Left lung (tissue), 10 donors: Measurements from ENCODE around the gene PSD4. TPM values are rescaled to one million over a fixed set of nuclear protein-coding genes. Genes with fewer than 3 reads are reported as not detected.

Experiments used
- ATAC-seq: fragments of 200-7000 bp; cut with Tn5 transposase; one replicate; pipeline ENCODE4 v1.9.1; 2020; ENCODE audit warnings: moderate library complexity
- DNase-seq, 4 donors: peaks; one replicate each; pipeline ENCODE4 v3.0.0-alpha.2; 2013 to 2020
- H3K27ac ChIP-seq, 2 donors: fragments of 200-600 bp; sonication (generic) in 1 of 2; one replicate each; pipeline versions ENCODE4 v1.5.0 to v1.8.0; 2020 to 2021
- H3K27me3 ChIP-seq, 2 donors: fragments of 200-600 bp; sonication (generic) in 1 of 2; one replicate each; pipeline versions ENCODE4 v1.5.0 to v1.8.0; 2020 to 2021
- H3K36me3 ChIP-seq, 2 donors: fragments of 200-600 bp; sonication (generic) in 1 of 2; one replicate each; pipeline versions ENCODE4 v1.5.0 to v1.8.0; 2020 to 2021
- H3K4me1 ChIP-seq, 2 donors: fragments of 200-600 bp; one replicate each; pipeline ENCODE4 v1.8.0; 2021
- H3K4me3 ChIP-seq, 2 donors: fragments of 200-600 bp; sonication (generic) in 1 of 2; one replicate each; pipeline versions ENCODE4 v1.5.0 to v1.8.0; 2020 to 2021; ENCODE audit warnings: mild to moderate bottlenecking in 1 of 2
- H3K9me3 ChIP-seq, 2 donors: fragments of 200-600 bp; sonication (generic) in 1 of 2; one replicate each; pipeline versions ENCODE4 v1.5.0 to v1.8.0; 2020 to 2021
- intact Hi-C, 2 donors: fragments of 100-400 bp; cut with DNase I; formaldehyde crosslinking; loops; one replicate each; pipeline versions ENCODE4 v1.11.2 to v1.14.2; 2022
- polyA plus RNA-seq, 6 donors: library from polyadenylated mRNA; unstranded; fragments of 120-200 nt; gene quantifications; one replicate each; pipeline ENCODE4 v1.2.1, GENCODE V29; 2013; ENCODE audit not compliant: insufficient read length in 6 of 6
- total RNA-seq, 2 donors: library from RNA; stranded (reverse); fragmentation: NEBNext Ultra II Directional; extraction: Animal tissue kit (Norgen Biotek cat#: 25700); gene quantifications; one replicate each; pipeline ENCODE4 v1.2.1, GENCODE V29; 2021
- TF ChIP-seq, protein P1 (sequence below), 2 donors: fragments of 200-600 bp; sonication (generic) in 1 of 2; IDR thresholded peaks; one replicate each; pipeline versions ENCODE4 v1.5.0 to v1.8.0; 2021; ENCODE audit warnings: antibody characterized with exemption in 2 of 2
- donor health status: DM: no; HTN: yes; CAD: no.
- donor health status: DM: no; HTN: no; CAD: no.

PSD4 gene
- total and polyA plus RNA-seq, 8 donors = 15.3 to 50.2 (median 20.7) TPM

DNA sequence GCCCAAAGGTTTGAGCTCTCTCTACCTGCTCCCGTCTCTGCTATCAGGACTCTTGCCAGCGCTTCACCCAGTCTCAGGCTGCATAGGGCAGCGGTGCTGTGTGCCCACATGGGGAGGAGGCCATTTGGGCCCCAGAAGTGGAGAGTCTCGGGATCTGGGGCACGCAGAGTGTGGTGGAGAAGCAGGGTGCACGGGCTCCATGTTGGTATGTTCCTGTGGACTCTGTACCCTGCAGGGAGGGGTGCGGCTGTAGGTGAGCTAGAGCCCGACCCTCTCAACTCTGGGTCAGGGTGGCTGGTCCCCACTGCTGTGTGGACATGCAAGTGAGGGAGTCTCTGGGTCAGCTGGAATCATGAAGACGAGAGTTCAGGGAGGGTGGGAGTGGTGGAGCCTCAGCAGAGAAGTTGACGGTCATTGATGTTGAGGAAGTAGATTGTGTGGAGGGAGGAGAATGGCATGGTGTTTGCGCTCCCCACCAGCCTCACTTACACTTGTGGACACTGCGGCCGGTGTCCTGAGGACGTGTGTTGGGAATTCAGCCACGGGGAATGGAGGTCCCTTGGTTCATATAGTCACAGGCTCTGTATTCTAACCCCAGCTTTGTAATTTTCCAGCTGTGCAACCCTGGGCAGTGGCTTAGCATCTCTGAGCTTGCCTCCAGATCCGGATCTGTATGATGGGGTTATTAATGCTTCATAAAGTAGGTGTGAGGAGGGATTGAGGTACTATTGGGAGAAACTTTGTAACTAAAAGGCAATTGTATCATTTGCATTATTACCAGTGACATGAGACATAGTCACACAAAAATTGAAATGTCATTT is 840 bp upstream of the PSD4 start:
- peak overlapping the region; percentile 56 to 90 for H3K27ac ChIP-seq
- ATAC-seq (no peak), DNase-seq (peak in 2 of 4 donors; percentile 18 to 23)
- no peaks in the 10 kb centered on the region for H3K36me3 ChIP-seq
- intact Hi-C loops = no loop called here
- no peaks in the 10 kb centered on the region for H3K27me3 ChIP-seq
- H3K4me3 ChIP-seq = no peak overlapping the region
- TF ChIP-seq, protein P1, sequence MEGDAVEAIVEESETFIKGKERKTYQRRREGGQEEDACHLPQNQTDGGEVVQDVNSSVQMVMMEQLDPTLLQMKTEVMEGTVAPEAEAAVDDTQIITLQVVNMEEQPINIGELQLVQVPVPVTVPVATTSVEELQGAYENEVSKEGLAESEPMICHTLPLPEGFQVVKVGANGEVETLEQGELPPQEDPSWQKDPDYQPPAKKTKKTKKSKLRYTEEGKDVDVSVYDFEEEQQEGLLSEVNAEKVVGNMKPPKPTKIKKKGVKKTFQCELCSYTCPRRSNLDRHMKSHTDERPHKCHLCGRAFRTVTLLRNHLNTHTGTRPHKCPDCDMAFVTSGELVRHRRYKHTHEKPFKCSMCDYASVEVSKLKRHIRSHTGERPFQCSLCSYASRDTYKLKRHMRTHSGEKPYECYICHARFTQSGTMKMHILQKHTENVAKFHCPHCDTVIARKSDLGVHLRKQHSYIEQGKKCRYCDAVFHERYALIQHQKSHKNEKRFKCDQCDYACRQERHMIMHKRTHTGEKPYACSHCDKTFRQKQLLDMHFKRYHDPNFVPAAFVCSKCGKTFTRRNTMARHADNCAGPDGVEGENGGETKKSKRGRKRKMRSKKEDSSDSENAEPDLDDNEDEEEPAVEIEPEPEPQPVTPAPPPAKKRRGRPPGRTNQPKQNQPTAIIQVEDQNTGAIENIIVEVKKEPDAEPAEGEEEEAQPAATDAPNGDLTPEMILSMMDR (IDR thresholded peaks at IDR 0.05) = no peak
- H3K4me1 ChIP-seq = peaks cover 0 to 45% of the 10 kb centered on the region in 2 donors
- H3K9me3 ChIP-seq = no peaks in the 10 kb centered on the region

DNA sequence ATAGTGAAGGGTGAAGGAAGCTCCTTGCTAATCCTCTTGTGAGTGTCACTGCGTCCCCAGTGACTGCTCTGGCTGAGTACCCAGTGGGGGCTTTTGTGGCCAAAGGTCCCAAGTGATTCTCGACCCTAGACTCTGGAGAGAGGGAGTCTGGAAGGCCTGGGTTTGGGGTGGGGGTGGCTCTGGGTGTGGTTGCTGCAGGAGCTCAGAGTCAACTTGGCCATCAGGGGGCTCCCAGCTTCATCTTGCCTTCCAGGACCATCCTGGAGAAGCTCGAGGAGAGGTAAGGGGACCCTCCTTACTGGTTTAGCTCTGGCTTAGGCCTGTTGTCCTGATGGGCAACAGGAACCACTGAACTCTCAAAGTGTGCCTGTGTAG is 592 bp downstream of the PSD4 start:
- TF ChIP-seq, protein P1 (IDR thresholded peaks at IDR 0.05) = no peak
- H3K27me3 ChIP-seq = no peaks in the 10 kb centered on the region
- H3K9me3 ChIP-seq = no peaks in the 10 kb centered on the region
- peak overlapping the region in 1 of 2 donors; percentile 53 for H3K4me3 ChIP-seq
- H3K36me3 ChIP-seq = no peaks in the 10 kb centered on the region
- intact Hi-C loops = no loop called here
- peak overlapping the region; percentile 0 to 90 for H3K27ac ChIP-seq
- DNase-seq (peak in 1 of 4 donors; percentile 34), ATAC-seq (no peak)
- H3K4me1 ChIP-seq = peaks cover 0 to 46% of the 10 kb centered on the region in 2 donors

DNA sequence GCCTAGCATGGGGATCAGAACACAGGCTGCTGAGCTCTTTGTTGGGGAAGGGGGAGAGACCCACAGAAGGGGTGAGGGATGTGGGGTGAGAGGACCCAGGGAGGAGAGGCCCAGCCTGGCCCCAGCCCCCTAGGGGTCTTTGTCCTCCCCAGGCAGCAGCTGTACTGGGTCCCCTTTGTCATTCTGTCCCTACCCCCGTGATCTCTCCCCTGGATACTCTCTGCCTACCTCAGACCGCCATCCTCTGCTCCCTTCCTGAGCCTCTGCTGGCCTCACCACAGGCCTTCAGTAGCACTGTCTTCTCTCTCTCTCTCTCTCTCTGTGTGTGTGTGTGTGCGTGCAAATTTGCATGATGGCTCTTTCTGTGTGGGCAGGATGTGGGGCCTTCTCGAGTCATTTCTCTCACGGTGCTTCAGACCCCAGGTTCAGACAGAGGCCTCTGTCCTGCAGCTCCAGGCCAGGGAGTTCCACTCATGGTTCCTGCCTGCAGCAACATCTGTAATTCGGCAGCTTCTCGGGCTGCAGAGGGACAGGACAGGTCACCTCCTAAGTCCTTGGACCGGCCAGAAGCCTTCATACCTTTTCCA is 1.4 kb downstream of the PSD4 start:
- no peaks in the 10 kb centered on the region for H3K36me3 ChIP-seq
- TF ChIP-seq, protein P1 (IDR thresholded peaks at IDR 0.05) = no peak
- no peaks in the 10 kb centered on the region for H3K27me3 ChIP-seq
- H3K9me3 ChIP-seq = no peaks in the 10 kb centered on the region
- DNase-seq (peak in 2 of 4 donors; percentile 26 to 32), ATAC-seq (peak; percentile 26)
- peak overlapping the region in 1 of 2 donors; percentile 53 for H3K4me3 ChIP-seq
- intact Hi-C loops = no loop called here
- peak overlapping the region in 1 of 2 donors; percentile 90 for H3K27ac ChIP-seq
- peaks cover 0 to 47% of the 10 kb centered on the region in 2 donors for H3K4me1 ChIP-seq

DNA sequence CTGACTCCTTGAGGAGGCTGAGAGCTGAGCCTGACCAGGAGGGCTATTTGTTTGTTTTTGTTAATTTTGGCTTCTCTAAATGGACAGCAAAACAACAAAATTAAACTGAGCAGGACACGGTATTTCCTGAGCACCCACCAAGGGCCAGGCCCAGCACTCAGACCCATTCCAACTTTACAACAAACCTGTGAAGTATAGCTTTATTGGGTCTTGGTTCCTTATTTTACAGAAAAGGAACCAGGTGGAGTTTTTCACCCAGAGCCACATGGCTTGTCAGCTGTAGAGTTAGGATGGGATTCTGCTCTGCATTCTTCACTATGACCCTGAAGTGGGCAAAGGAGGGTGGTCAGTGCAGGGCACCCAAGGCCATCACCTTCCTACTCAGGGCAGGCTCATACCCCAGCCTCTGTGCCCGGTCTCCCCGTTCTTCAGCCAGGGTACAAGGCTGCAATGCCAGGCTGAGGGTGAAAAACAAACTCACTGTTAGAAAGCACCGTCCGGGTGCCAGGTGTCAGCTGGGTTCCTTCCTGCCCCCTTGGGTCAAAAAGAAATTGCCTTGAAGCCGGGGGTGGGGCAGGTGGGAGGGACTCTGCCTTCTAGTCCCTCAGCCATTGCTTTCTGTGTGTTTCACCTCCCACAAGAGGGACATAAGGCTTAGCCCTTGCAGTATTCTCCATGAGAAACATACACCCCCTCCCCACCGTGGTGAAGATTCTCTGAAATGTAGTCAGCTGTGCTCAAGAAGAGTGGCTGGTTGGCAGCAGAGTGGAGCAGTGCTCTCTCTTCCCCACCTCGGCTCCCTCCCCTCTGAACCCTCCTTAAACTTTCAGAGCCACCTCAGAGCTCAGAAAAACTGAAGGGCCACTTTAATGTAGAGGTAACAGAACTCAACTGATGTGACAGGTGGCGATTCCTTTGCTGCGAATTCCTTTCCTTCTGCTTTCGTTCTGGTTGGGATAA is 2.2 kb downstream of the PSD4 start:
- Histone ChIP-seq H3K4me1 (peaks cover 0 to 56% of the 10 kb centered on the region in 2 donors), H3K4me3 (peak overlapping the region in 1 of 2 donors; percentile 53), H3K36me3 (no peaks in the 10 kb centered on the region), H3K27me3 (no peaks in the 10 kb centered on the region), H3K9me3 (no peaks in the 10 kb centered on the region), H3K27ac (peak overlapping the region in 1 of 2 donors; percentile 90)
- ATAC-seq (no peak), DNase-seq (peak in 1 of 4 donors; percentile 29)
- intact Hi-C loops = no loop called here
- TF ChIP-seq, protein P1 (IDR thresholded peaks at IDR 0.05) = no peak
